Stimulated activated CD4-positive, alpha-beta T cell treated with anti-CD3 and anti-CD28 coated beads, Interleukin-15, amount 100 ng/mL, for 48 hours (primary cell): ENCODE measurements around the gene C3orf22.

Experiments
- DNase-seq, 2 donors: peaks; one replicate each; pipeline ENCODE4 v3.0.0-alpha.2; 2020; ENCODE audit warnings: low read depth in 2 of 2

Gene C3orf22

DNA sequence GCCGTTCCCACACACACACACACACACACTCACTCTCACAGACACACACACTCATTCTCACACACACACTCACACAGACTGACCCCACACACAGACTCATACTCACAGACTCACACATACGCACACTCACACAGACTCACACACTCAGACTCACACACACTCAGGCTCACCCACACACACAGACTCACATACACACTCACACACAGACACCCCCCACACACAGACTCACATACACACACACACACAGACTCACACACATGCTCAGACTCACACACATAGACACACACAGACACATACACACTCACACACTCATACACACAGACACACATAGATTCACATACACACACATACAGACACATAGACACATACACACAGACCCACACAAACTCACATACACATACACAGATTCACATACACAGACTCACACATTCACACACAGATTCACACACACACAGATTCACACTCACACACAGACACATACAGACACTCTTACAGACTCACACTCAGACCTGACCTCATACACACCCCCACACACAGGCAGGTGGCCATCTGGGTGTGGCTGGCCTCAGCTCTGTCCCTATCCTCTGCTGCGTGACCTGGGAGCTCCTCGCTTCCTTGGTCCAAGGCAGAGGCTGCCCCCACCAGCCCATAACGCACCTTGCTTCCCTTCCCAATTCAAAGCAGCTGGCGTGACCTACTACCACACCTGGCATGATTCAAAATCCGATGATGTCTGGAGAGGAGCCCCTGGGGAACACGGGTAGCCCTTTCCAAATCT is 1.9 kb downstream of the C3orf22 start:
- no peak for DNase-seq

DNA sequence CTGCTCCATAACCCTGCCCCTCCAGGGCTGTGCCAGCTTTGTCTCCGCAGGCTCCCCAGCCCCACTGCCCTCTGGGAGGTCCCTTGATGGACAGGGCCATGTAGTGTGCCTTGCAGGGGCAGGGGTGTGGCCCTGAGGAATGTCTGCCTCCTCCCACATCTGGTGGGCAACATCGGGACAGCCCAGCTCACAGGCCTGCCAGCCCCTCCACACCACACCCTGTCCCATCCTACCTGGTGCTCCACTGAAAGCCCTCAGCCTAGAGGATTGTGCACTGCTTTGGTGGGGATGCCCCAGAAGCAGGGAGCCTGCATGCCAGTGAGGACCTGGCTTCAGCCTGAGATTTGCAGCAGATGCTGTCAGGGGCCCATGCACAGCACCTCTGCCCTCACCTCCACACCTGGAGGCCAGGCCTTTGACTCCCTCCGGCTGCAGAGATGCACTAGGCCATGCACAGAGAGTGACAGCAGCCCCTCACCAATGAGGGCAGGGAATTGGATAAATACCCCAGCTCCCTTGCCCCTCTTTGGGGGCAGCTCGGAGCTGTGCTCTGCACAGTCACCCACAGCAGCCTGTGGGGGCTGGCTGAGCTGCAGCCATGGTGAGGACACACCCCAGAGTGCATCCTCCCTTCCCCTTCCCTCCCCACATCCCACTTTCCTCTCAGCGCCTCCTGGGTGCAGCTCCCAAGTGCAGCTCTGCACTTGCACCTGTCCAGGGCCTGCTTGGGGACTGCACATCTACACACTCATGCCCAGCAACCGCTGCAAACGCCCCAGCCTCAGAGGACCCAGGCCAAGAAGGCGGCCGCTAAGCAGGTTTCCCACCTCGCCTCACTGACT is 2.7 kb downstream of the C3orf22 start:
- DNase-seq = no peak

DNA sequence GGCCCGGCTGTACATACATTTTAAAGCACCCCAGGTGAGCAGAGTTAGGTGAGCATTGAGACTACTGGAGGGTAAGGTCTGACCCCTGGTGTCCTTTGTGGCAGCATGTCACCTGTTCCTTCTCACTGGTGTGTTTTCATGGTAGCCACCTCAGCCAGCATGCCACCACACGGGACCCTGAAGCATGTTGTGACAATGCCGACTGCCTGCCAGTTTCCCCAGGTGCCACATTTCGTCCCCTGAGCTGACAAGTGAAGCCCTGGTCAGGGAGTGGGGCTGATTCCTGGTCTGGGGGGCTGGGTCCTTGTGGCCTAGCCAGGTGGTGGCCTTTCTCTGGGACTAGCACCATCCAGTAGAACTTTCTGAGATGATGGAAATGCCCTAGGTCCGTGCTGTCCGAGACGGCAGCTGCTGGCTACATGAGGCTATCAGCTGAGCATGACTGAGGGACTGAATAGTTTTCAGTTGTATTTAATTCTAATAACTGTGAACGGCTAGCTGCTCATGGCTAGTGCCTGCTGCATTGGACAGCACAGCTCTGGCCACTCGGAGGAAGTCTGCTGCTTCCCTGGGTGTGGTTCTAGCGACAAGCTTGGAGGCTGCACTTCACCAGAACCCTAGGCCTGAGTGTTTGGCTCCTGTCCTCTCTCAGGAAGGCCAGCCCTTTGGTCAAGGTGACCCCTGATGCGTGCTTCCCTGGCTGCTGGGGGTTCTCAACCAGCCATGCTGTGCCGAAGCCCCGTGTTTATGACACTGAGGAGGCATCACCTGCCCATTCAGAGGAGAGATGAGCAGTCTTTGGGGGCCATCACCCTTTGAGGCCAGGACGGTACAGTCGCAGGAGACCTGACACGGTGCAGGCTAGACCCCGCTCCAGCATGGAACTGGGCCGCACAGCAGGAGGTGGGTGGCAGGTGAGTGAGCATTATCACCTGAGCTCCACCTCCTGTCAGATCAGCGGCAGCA is 3.9 kb downstream of the C3orf22 start:
- DNase-seq = no peak

- DNase-seq = no peak
Observed at GRCh38 chr3:126553284-126554084, 5.2 kb downstream of the C3orf22 start.

- DNase-seq = no peak
Observed at GRCh38 chr3:126552688-126553283, 5.9 kb downstream of the C3orf22 start.

GRCh38 chr3:126551839-126552687 is 6.7 kb downstream of the C3orf22 start:
- no peak for DNase-seq

DNA sequence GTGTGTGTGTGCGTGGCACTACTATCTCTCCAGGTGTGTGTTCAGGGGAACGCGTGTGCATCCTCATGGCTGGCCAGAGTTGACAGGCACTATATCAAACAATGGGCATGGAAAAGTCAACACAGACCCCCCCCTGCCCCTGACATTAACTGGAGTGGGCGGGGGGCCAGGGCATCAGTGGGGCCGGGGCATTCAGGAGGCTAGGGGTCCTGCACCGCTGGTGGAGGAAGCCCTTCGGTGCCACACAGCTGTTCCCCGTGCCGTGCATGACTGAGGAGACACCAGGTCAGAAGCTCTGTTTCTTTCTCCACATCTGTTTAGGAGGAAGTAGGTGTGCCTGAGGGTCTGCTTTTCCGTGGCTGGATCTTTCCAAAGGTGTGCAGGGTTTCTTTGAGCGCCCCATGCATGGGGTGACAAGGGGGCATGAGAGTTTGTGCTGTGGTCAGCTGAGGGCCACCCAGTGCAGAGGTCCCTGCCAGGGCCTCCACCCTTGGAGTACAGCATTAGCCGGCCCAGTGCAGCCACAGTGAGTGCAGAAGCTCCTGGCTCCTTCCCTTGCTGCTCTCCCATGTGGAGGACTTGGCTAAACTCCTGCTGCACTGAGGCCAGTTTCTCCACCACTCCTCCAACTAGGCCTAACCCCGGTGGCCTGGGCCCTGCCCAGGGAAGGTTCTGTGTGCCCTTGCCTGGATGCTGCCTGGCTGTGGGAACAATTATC is 7.5 kb downstream of the C3orf22 start:
- DNase-seq = no peak

DNA sequence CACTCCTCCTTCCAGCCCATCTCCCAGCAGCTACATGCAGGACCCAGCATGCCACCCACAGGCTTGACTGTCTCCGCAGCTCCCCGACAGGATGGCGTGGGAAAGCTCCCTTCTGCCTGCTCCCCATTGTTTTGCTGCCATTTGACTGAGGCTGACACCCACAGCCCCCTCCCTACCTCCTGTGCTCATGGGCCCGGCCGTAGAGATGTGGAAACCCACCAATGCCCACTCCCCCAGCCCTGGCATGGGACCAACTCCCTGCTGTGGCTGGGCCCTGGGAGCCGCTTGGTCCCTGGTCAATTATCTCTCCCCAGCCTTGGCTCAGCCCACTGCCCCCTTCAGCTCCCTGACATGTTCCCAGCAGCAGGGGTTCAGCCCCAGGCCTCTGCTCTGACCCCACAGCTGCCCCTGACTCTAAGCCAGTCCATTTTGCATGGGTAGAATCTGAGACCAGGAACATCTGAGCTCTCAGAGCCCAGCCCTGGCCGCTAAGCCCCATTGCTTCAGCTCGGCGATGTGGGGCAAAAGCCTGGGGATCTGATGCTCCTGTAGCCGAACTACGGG is 8.2 kb downstream of the C3orf22 start:
- DNase-seq = no peak

- DNase-seq = no peak
Observed at GRCh38 chr3:126549861-126550487, 8.8 kb downstream of the C3orf22 start.

DNA sequence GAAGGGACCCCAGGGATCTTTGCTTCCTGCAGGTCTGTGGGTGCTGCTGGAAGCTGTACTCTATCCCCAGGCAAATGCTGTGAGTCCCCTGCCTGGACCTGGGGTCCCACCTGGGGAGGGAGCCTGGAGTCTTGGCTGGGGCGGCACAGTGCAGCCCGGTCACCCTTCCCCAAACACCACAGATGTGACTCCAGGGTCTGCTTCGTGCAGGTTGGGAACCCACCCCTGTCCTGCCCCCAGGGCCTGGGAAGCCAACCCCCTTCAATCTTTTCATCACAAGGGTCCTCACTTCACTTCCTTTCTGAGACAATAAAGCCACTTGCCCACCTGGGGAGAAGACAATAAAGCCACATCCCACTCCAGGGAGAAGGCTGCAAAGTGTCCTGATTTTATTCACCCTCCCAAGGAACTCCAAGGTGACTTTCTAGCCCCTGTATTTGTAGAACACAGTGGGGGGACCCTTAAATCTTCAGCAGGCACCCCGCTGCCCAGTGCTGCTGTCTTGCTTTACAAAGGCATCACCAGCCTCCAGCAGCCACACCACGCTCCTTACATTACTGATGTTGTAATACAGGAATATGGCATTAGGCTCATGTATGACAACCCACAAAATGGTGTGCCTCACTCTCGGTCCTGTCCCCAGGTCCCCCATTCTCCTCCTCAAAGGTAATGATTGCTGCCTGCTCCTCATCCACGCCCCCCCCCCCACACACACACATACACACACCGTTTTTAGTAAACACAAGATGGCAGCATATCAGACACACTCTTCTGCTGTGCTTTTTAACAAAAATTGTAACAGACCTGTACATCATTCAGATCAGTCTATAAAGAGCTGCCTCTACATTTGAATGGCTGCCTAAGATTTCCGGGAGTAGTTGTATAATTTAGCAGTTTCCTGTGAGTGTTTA is 9.9 kb downstream of the C3orf22 start:
- DNase-seq = no peak

DNA sequence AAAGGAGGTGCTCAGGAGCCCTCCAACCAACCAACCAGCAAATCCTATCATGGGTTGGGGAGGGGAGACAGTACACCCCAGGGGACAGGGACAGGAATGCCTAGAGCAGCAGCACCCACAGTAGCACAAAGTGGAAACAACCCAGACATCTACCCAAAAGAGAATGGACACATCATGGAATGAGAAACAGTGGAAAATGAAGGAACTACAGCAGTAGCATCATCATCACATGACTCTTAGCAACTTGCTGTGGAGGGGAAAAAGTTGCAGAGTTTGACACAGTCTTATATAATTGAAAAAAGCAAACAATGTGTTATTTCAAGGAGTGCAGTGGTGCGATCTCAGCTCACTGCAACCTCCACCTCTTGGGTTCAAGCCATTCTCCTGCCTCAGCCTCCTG is 11.0 kb downstream of the C3orf22 start:
- DNase-seq = no peak

DNA sequence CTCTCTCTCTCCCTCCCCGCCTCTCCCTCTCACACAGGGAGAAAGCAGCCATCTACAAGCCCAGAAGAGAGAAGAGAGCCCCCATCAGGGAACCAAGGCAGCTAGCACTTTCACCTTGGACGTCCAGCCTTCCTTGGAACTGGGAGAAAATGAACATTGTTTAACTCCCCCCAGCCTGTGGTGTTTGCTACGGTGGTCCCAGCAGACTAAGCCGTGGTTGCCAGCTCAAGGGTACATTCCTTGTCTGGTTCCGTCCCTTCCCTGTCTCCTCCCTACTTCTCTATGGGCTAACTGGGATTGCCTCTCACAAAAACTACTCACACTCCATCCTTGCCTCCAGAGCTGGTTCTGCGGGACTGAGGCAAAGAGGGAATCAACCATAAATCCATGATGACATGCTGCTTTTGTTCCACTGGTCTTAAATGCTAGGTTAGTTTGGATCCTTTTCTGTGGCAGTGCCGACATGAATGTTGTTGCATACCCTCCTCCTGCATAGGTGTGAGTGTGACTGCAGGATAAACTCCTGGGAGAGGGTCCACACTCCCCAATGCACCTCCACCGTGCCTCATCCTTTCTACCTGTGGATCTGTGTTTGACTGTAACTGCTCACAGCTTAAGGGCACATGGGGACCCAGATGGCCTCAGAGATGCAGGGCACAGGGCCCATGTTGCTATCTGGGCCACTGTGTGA is 12.0 kb downstream of the C3orf22 start:
- DNase-seq = no peak

DNA sequence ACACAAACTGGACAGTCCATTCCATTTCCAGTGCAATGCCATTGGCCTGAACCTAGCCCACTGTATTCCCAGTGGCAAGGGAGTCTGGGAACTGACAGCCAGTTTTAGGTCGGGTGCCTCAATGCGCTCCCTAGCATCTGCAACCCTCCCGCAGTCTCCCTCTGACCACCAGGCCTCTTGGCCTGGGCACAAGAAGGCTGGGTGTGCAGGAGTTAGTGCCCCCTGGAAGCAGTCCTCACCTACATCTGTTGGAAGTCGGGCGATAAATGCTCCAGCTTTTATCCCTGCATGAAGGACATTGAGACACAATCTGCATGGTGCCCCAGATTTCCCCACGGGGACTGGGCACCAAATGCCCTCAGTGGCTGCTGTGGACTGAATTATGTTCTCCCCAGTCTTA is 12.7 kb downstream of the C3orf22 start:
- DNase-seq = no peak

DNA sequence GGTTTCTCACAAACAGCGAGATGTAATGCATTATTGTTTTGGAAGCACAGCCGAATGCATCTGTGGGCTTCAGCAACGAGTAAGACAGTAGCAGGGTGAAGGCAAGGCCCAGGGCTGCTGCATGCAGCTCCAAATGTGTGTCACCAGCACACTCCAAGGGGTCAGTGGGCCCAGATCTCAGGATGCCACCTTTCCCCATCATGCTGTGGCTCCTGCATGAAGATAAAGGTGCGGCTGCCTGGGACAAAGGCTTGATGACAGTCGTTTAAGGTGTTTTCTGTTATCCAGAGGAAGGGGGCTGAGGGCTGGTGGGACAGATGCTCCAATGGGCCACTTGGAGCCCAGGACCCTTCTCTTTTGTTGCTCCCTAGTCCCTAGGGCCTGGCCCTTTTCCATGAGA is 13.2 kb downstream of the C3orf22 start:
- no peak for DNase-seq

DNA sequence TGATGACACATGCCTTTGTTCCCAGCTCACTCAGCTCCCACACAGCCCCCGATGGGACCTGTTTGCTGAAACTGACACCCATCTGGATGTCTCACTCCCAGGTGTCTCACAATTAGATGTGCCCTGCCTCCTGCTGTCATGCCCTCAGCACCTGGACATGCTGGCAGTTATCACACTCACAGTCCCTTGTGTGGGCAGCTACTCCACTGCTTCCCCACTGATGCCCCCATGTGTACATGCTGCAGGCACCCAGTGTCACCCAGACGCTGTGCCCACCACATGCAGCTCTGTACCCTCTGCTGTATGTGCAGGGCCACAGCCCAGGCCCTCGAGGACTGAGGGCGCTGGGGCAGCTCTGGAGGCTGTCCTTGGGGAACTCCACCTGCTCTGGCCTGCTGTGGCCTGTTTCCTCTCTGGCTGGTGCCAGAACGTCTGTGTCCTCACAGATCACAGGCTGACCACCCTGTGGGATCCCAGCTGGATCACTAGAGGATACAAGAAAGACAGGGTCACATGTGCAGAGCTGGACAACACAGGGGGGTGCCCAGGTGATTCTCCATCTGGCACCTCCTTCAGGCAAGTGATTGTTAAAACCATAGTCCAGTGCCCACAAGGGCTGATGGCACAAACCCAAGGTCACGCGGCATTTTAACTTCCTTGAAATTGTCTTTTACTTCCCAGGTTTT is 14.0 kb downstream of the C3orf22 start:
- no peak for DNase-seq

- DNase-seq = no peak
Observed at GRCh38 chr3:126543457-126544061, 15.2 kb downstream of the C3orf22 start.
